ENCODE measurements around the gene TRAF3IP1.

TRAF3IP1 gene

GRCh38 chr2:238408615-238409340 is 88.5 kb downstream of the TRAF3IP1 start:
- DNase-seq (ENCODE audit: low read depth in 2 of 2): no peak

- no peak for DNase-seq (ENCODE audit: low read depth in 2 of 2)
These were observed 89.3 kb downstream of the TRAF3IP1 start for GRCh38 chr2:238409341-238410199.

- DNase-seq (ENCODE audit: low read depth in 2 of 2): no peak
These were observed 91.9 kb downstream of the TRAF3IP1 start for GRCh38 chr2:238412067-238412767.

GRCh38 chr2:238413368-238413767 is 93.0 kb downstream of the TRAF3IP1 start:
- no peak for DNase-seq (ENCODE audit: low read depth in 2 of 2)

- DNase-seq (ENCODE audit: low read depth in 2 of 2): no peak
These were observed 94.9 kb downstream of the TRAF3IP1 start for GRCh38 chr2:238415036-238415764.

GRCh38 chr2:238415893-238416292 is 95.6 kb downstream of the TRAF3IP1 start:
- no peak for DNase-seq (ENCODE audit: low read depth in 2 of 2)

- DNase-seq (ENCODE audit: low read depth in 2 of 2): no peak
These were observed 98.1 kb downstream of the TRAF3IP1 start for GRCh38 chr2:238418196-238418998.

GRCh38 chr2:238418999-238419546 is 98.8 kb downstream of the TRAF3IP1 start:
- DNase-seq (ENCODE audit: low read depth in 2 of 2): no peak

GRCh38 chr2:238420442-238420841 is 100.1 kb downstream of the TRAF3IP1 start:
- no peak for DNase-seq (ENCODE audit: low read depth in 2 of 2)

- no peak for DNase-seq (ENCODE audit: low read depth in 2 of 2)
These were observed 100.8 kb downstream of the TRAF3IP1 start for GRCh38 chr2:238420878-238421694.

- no peak for DNase-seq (ENCODE audit: low read depth in 2 of 2)
These were observed 101.3 kb downstream of the TRAF3IP1 start for GRCh38 chr2:238421695-238422035.

GRCh38 chr2:238422285-238422684 is 102.0 kb downstream of the TRAF3IP1 start:
- no peak for DNase-seq (ENCODE audit: low read depth in 2 of 2)

- DNase-seq (ENCODE audit: low read depth in 2 of 2): no peak
These were observed 102.6 kb downstream of the TRAF3IP1 start for GRCh38 chr2:238422940-238423339.

GRCh38 chr2:238423561-238424312 is 103.4 kb downstream of the TRAF3IP1 start:
- no peak for DNase-seq (ENCODE audit: low read depth in 2 of 2)

GRCh38 chr2:238424313-238424700 is 104.0 kb downstream of the TRAF3IP1 start:
- no peak for DNase-seq (ENCODE audit: low read depth in 2 of 2)

- no peak for DNase-seq (ENCODE audit: low read depth in 2 of 2)
These were observed 105.2 kb downstream of the TRAF3IP1 start for GRCh38 chr2:238425505-238425978.

- no peak for DNase-seq (ENCODE audit: low read depth in 2 of 2)
These were observed 105.8 kb downstream of the TRAF3IP1 start for GRCh38 chr2:238425979-238426567.

Data from stimulated activated CD4-positive, alpha-beta T cell treated with anti-CD3 and anti-CD28 coated beads, Interleukin-15, amount 100 ng/mL, for 48 hours (primary cell).